ENCODE measurements around the gene SH3D21.

Gene SH3D21

GRCh38 chr1:36330940-36331339 is 24.8 kb downstream of the SH3D21 start:
- no peak for DNase-seq

GRCh38 chr1:36337830-36338229 is 31.7 kb downstream of the SH3D21 start:
- DNase-seq = no peak

- no peak for DNase-seq
Measured at GRCh38 chr1:36339215-36339614, 33.0 kb downstream of the SH3D21 start.

GRCh38 chr1:36339615-36340014 is 33.4 kb downstream of the SH3D21 start:
- DNase-seq = no peak

GRCh38 chr1:36341626-36342320 is 35.6 kb downstream of the SH3D21 start:
- DNase-seq = no peak

GRCh38 chr1:36342426-36343185 is 36.4 kb downstream of the SH3D21 start:
- no peak for DNase-seq

GRCh38 chr1:36343651-36344394 is 37.7 kb downstream of the SH3D21 start:
- no peak for DNase-seq

GRCh38 chr1:36344395-36344680 is 38.2 kb downstream of the SH3D21 start:
- DNase-seq = no peak

- no peak for DNase-seq
Measured at GRCh38 chr1:36345353-36345752, 39.2 kb downstream of the SH3D21 start.

- DNase-seq = no peak
Measured at GRCh38 chr1:36346741-36347370, 40.7 kb downstream of the SH3D21 start.

- DNase-seq = no peak
Measured at GRCh38 chr1:36349241-36349671, 43.1 kb downstream of the SH3D21 start.

- no peak for DNase-seq
Measured at GRCh38 chr1:36349839-36350238, 43.7 kb downstream of the SH3D21 start.

- DNase-seq = no peak
Measured at GRCh38 chr1:36350659-36351226, 44.6 kb downstream of the SH3D21 start.

GRCh38 chr1:36351227-36351977 is 45.2 kb downstream of the SH3D21 start:
- no peak for DNase-seq

- no peak for DNase-seq
Measured at GRCh38 chr1:36352125-36352909, 46.1 kb downstream of the SH3D21 start.

- no peak for DNase-seq
Measured at GRCh38 chr1:36352910-36353878, 47.0 kb downstream of the SH3D21 start.

- no peak for DNase-seq
Measured at GRCh38 chr1:36354486-36354885, 48.3 kb downstream of the SH3D21 start.

- DNase-seq = no peak
Measured at GRCh38 chr1:36355811-36356210, 49.6 kb downstream of the SH3D21 start.

GRCh38 chr1:36358514-36359084 is 52.4 kb downstream of the SH3D21 start:
- no peak for DNase-seq

- no peak for DNase-seq
Measured at GRCh38 chr1:36359383-36359782, 53.2 kb downstream of the SH3D21 start.
